22Rv1 (cell line): Measurements from ENCODE around the gene RAP1GAP.

Experiments
- H3K27ac ChIP-seq: fragments of 450-650 bp; 2 replicates; pipeline ENCODE4 v1.5.1; 2017
- CTCF ChIP-seq: fragments of 450-650 bp; IDR thresholded peaks from 2 replicates; pipeline ENCODE4 v1.5.1; 2017; ENCODE audit warnings: mild to moderate bottlenecking
- ZFX ChIP-seq: fragments of 450-650 bp; IDR thresholded peaks from 2 replicates; pipeline ENCODE4 v1.6.1; 2017; ENCODE audit warnings: antibody characterized with exemption, borderline replicate concordance

RAP1GAP gene

GRCh38 chr1:21610989-21611785, 58.0 kb downstream of the RAP1GAP start:
- no peak for TF ChIP-seq ZFX
- no peak for TF ChIP-seq CTCF
- H3K27ac ChIP-seq, result no peak overlapping the region

- no peak overlapping the region for H3K27ac ChIP-seq
- TF ChIP-seq ZFX (no peak), CTCF (no peak)
Measured at GRCh38 chr1:21610027-21610426, 59.1 kb downstream of the RAP1GAP start.

GRCh38 chr1:21608798-21609197, 60.4 kb downstream of the RAP1GAP start:
- H3K27ac ChIP-seq, result no peak overlapping the region
- no peak for TF ChIP-seq ZFX
- TF ChIP-seq CTCF, result no peak

GRCh38 chr1:21607549-21608529, 61.3 kb downstream of the RAP1GAP start:
- TF ChIP-seq ZFX (no peak), CTCF (no peak)

GRCh38 chr1:21605964-21606705, 63.0 kb downstream of the RAP1GAP start:
- H3K27ac ChIP-seq, result peak overlapping the region; percentile 68; the same call in 1 of the 2 replicates
- TF ChIP-seq ZFX (no peak), CTCF (no peak)

More at GRCh38 chr1:21607549-21608529, 61.3 kb downstream of the RAP1GAP start:
- H3K27ac ChIP-seq, result peak overlapping the region; percentile 68

- no peak overlapping the region for H3K27ac ChIP-seq
- TF ChIP-seq ZFX, result no peak
- no peak for TF ChIP-seq CTCF
Measured at GRCh38 chr1:21605012-21605715, 64.0 kb downstream of the RAP1GAP start.
